ENCODE results near the gene DUSP22. TPM values are rescaled to one million over a fixed set of nuclear protein-coding genes. Genes with fewer than 3 reads are reported as not detected.

Gene DUSP22
- polyA plus RNA-seq, 1 of the 3 experiments (the other 2 are of a cell fraction): 6.8 TPM

DNA sequence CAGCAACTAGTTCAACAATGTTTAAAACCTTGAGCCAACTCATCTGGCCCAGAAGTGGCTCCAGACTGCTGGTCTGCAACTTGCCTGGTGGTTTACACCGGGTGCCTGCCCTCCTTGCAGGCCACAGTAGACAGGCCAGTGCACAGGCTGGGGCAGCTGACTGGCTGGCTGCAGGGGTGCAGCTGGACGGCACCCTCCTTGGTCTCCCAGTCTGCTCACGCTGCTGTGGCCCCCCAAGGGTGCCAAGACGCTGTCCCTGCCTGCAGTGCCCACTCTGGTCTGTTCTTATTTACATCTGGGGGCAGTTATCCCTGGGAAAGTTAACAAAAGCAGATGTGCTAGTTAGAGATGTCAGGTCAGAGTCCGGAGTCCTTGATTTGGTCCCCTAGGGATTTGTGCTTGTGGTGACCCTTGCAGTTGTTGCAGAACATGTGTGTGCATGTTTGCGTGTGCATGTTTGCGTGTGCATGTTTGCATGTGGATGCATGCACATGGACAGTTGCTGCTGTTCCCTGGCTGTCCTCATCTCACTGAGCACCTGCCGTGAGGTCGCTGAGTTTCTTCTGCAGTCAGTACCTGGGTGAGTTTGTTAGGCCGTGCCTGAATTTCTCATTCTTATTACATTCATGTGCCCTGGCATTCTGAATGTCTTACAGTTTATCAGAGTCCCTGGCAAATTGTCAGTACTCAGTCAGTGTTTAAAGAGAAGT lies 51.1 kb downstream of the DUSP22 start:
- Histone ChIP-seq H3K9ac (no peak overlapping the region), H3K9me3 (no peaks in the 10 kb centered on the region), H3K9me2 (no peaks in the 10 kb centered on the region), H3K79me2 (ENCODE audit: insufficient read depth) (no peaks in the 10 kb centered on the region), H4K20me1 (ENCODE audit: insufficient read depth) (no peaks in the 10 kb centered on the region), H3K4me3 (ENCODE audit: low read depth in 2 of 2, low read length in 1 of 2) (no peak overlapping the region), H3K36me3 (replicated peaks in 1 of 2; ENCODE audit: control insufficient read depth in 1 of 2, insufficient read depth in 2 of 2, low read length in 1 of 2) (no peaks in the 10 kb centered on the region), H2AFZ (ENCODE audit: low read depth) (no peak overlapping the region), H3K27me3 (ENCODE audit: insufficient read depth) (peaks cover 37% of the 10 kb centered on the region; the same call in 1 of the 2 replicates), H3F3A (replicated peaks; ENCODE audit: insufficient read depth) (no peaks in the 10 kb centered on the region), H3K27ac (ENCODE audit: low read depth in 2 of 2, low read length in 1 of 2) (no peak overlapping the region), H3K4me1 (ENCODE audit: control insufficient read depth in 1 of 2, insufficient read depth in 2 of 2, low read depth in 1 of 2, low read length in 1 of 2) (peaks cover 0 to 22% of the 10 kb centered on the region in 2 experiments; a peak in 1 of 4 replicates), H3K4me2 (no peak overlapping the region)
- CTCF ChIA-PET: no interaction called here
- no peak for DNase-seq
- POLR2A ChIA-PET: no interaction called here
- WGBS (ENCODE audit: low lambda C conversion rate): 42% methylated on average over 10 of the region's 10 CpGs
- TF ChIP-seq RFX5 (IDR thresholded peaks at IDR 0.05; ENCODE audit: low read length) (no peak), TAF1 (IDR thresholded peaks at IDR 0.05; ENCODE audit: borderline replicate concordance, low read depth, low read length) (no peak), JUND (IDR thresholded peaks at IDR 0.05) (no peak), MXI1 (IDR thresholded peaks at IDR 0.05; ENCODE audit: low read depth, low read length) (no peak), EP300 (IDR thresholded peaks at IDR 0.05; ENCODE audit: borderline replicate concordance in 1 of 2, low read depth in 1 of 2, low read length in 1 of 2) (no peak), FOSL2 (IDR thresholded peaks at IDR 0.05; ENCODE audit: borderline replicate concordance, low read depth) (no peak), RCOR1 (IDR thresholded peaks at IDR 0.05; ENCODE audit: low read length) (no peak), GABPA (IDR thresholded peaks at IDR 0.05; ENCODE audit: low read depth) (no peak), CTCF (IDR thresholded peaks at IDR 0.05) (no peak), POLR2AphosphoS5 (IDR thresholded peaks at IDR 0.05; ENCODE audit: low read depth, low read length) (no peak)
- TF ChIP-seq, protein P1, sequence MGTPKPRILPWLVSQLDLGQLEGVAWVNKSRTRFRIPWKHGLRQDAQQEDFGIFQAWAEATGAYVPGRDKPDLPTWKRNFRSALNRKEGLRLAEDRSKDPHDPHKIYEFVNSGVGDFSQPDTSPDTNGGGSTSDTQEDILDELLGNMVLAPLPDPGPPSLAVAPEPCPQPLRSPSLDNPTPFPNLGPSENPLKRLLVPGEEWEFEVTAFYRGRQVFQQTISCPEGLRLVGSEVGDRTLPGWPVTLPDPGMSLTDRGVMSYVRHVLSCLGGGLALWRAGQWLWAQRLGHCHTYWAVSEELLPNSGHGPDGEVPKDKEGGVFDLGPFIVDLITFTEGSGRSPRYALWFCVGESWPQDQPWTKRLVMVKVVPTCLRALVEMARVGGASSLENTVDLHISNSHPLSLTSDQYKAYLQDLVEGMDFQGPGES (IDR thresholded peaks at IDR 0.05; ENCODE audit: low read depth, low read length): no peak

- Histone ChIP-seq H2AFZ (ENCODE audit: low read depth) (no peak overlapping the region), H3K79me2 (ENCODE audit: insufficient read depth) (no peaks in the 10 kb centered on the region), H3K4me2 (no peak overlapping the region), H3K27ac (ENCODE audit: low read depth in 2 of 2, low read length in 1 of 2) (no peak overlapping the region), H3K27me3 (ENCODE audit: insufficient read depth) (peaks cover 31% of the 10 kb centered on the region; the same call in 1 of the 2 replicates), H3K4me3 (ENCODE audit: low read depth in 2 of 2, low read length in 1 of 2) (no peak overlapping the region), H3K36me3 (replicated peaks in 1 of 2; ENCODE audit: control insufficient read depth in 1 of 2, insufficient read depth in 2 of 2, low read length in 1 of 2) (no peaks in the 10 kb centered on the region), H4K20me1 (ENCODE audit: insufficient read depth) (no peaks in the 10 kb centered on the region), H3K9me3 (no peaks in the 10 kb centered on the region), H3K9me2 (no peaks in the 10 kb centered on the region), H3K4me1 (ENCODE audit: control insufficient read depth in 1 of 2, insufficient read depth in 2 of 2, low read depth in 1 of 2, low read length in 1 of 2) (peaks cover 0 to 22% of the 10 kb centered on the region in 2 experiments; a peak in 1 of 4 replicates), H3K9ac (no peak overlapping the region), H3F3A (replicated peaks; ENCODE audit: insufficient read depth) (no peaks in the 10 kb centered on the region)
- ChIA-PET POLR2A (no interaction called here), CTCF (interaction anchor here (1.5 kb wide), 2 partner anchors 11 to 14 kb away, joined by 4 read pairs; no protein-coding TSS in a partner anchor)
- 48% methylated on average over 20 of the region's 20 CpGs for WGBS (ENCODE audit: low lambda C conversion rate)
- DNase-seq: no peak
- no peak for TF ChIP-seq TEAD4 (IDR thresholded peaks at IDR 0.05; ENCODE audit: borderline replicate concordance, insufficient read depth)
- TF ChIP-seq, protein P2, sequence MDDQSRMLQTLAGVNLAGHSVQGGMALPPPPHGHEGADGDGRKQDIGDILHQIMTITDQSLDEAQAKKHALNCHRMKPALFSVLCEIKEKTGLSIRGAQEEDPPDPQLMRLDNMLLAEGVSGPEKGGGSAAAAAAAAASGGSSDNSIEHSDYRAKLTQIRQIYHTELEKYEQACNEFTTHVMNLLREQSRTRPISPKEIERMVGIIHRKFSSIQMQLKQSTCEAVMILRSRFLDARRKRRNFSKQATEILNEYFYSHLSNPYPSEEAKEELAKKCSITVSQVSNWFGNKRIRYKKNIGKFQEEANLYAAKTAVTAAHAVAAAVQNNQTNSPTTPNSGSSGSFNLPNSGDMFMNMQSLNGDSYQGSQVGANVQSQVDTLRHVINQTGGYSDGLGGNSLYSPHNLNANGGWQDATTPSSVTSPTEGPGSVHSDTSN (IDR thresholded peaks at IDR 0.05): no peak
- no peak for TF ChIP-seq FOSL2 (IDR thresholded peaks at IDR 0.05; ENCODE audit: borderline replicate concordance, low read depth)
- no peak for TF ChIP-seq NFIC (IDR thresholded peaks at IDR 0.05; ENCODE audit: borderline replicate concordance)
- no peak for TF ChIP-seq POLR2AphosphoS5 (IDR thresholded peaks at IDR 0.05; ENCODE audit: low read depth, low read length)
- no peak for TF ChIP-seq RAD21 (IDR thresholded peaks at IDR 0.05; ENCODE audit: low read length)
- no peak for TF ChIP-seq MEF2A (IDR thresholded peaks at IDR 0.05; ENCODE audit: borderline replicate concordance, low read depth)
- TF ChIP-seq REST (IDR thresholded peaks at IDR 0.05; ENCODE audit: low read depth, low read length): no peak
- no peak for TF ChIP-seq CHD2 (IDR thresholded peaks at IDR 0.05; ENCODE audit: low read length, partially characterized antibody)
- TF ChIP-seq MXI1 (IDR thresholded peaks at IDR 0.05; ENCODE audit: low read depth, low read length): no peak
These were observed 51.9 kb downstream of the DUSP22 start for GRCh38 chr6:343960-344815.
